NCI-H2029 (cell line): ENCODE data around the gene PHF24.
"Not testable (repeated sequence)": the region's sequence is repeated elsewhere in the genome, so short reads cannot be mapped to it uniquely, and the experiment has no call there.

Experiments used
- DNase-seq: peaks from one replicate; lab custom pipeline; 2025; lab: John Stamatoyannopoulos, UW

PHF24 gene

GRCh38 chr9:34957492-34958410, at the start of gene PHF24:
Gene PHF24, plus strand, starts transcription at chr9:34958285. Its CDS starts 13,014 bp downstream, at chr9:34971299.
- DNase-seq = no peak

- DNase-seq = no peak
These were observed 31.0 kb upstream of the PHF24 start for GRCh38 chr9:34927061-34927460.

- no peak for DNase-seq
These were observed 29.2 kb upstream of the PHF24 start for GRCh38 chr9:34928921-34929320.

GRCh38 chr9:34929506-34930102, 28.5 kb upstream of the PHF24 start:
- no peak for DNase-seq

GRCh38 chr9:34939989-34940388, 18.1 kb upstream of the PHF24 start:
- DNase-seq = not testable (repeated sequence)

GRCh38 chr9:34948451-34948850, 9.6 kb upstream of the PHF24 start:
- DNase-seq = no peak

- no peak for DNase-seq
These were observed 3.9 kb upstream of the PHF24 start for GRCh38 chr9:34954225-34954624.

- DNase-seq = not testable (repeated sequence)
These were observed 2.0 kb upstream of the PHF24 start for GRCh38 chr9:34956066-34956465.

GRCh38 chr9:34956648-34957047, 1.4 kb upstream of the PHF24 start:
- DNase-seq = no peak

- no peak for DNase-seq
These were observed 412 bp downstream of the PHF24 start for GRCh38 chr9:34958411-34958982.

- DNase-seq = no peak
These were observed 1.4 kb downstream of the PHF24 start for GRCh38 chr9:34959461-34959860.

- DNase-seq = no peak
These were observed 3.7 kb downstream of the PHF24 start for GRCh38 chr9:34961574-34962490.

- no peak for DNase-seq
These were observed 4.5 kb downstream of the PHF24 start for GRCh38 chr9:34962546-34962945.

GRCh38 chr9:34963552-34963951, 5.5 kb downstream of the PHF24 start:
- DNase-seq = no peak

GRCh38 chr9:34964458-34964857, 6.4 kb downstream of the PHF24 start:
- DNase-seq = no peak

- DNase-seq = no peak
These were observed 13.2 kb downstream of the PHF24 start for GRCh38 chr9:34971146-34971811.

GRCh38 chr9:34974664-34975063, 16.6 kb downstream of the PHF24 start:
- no peak for DNase-seq

GRCh38 chr9:34976441-34976840, 18.4 kb downstream of the PHF24 start:
- no peak for DNase-seq

- no peak for DNase-seq
These were observed 18.9 kb downstream of the PHF24 start for GRCh38 chr9:34976992-34977391.

GRCh38 chr9:34980181-34980761, 22.2 kb downstream of the PHF24 start:
- no peak for DNase-seq

GRCh38 chr9:34982361-34982760, 24.3 kb downstream of the PHF24 start:
- DNase-seq = no peak
